ENCODE results near the gene ADAM8. TPM values are rescaled to one million over a fixed set of nuclear protein-coding genes. Genes with fewer than 3 reads are reported as not detected.

The ADAM8 gene
- 1 to 10 TPM; 3.4 to 4.6 TPM for total RNA-seq

DNA sequence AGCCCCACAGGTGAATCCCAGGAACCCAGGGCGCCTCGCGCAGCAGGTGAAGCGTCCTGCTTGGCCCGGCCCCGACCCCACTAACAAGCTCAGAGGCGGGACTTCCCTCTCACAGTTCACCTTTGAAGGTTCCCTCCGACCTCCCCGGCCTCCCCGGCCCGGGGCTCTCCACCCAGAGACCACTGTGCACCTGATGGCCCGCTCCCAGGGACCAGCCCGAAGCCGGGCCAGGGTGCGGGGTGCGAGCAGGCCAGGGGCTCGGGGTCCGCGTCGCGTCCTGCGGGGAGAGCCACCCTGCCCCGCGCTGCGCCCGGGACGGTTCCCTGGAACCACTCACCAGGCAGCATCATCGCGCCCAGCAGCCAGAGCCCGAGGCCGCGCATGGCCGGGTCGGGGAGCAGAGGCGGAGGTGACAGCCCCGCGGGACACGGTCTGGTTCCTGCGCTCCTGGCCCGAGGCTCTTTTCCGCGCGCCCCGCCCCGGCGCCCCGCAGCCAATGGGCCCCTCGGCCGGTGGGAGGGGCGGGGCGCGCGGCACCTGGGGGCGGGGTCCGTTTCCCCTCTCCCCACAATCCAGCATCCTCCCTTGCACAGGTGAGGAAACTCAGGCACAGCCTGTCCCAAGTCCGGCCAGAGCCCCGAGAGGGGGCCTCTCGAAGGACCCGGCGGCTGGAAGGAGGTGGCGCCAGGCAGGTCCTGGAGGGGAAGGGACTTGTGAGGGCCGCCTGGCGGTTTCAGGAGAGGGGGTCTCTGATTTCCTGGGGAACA, at the start of gene ADAM8:
TSS of gene ADAM8 (minus strand) at position 434 of the 767 bp plus-strand sequence. CDS start at position 383, 51 bp downstream.
- no peaks in the 10 kb centered on the region for H3K27me3 ChIP-seq
- peak within 1 kb of the TSS in 2 of 4 donors; percentile 67 to 84 for H3K27ac ChIP-seq
- H3K9me3 ChIP-seq, result no peaks in the 10 kb centered on the region
- TF ChIP-seq CTCF (IDR thresholded peaks at IDR 0.05) (no peak), POLR2A (IDR thresholded peaks at IDR 0.05) (no peak)
- H3K4me1 ChIP-seq, result peaks cover 38% of the 10 kb centered on the region
- peaks cover 0 to 2% of the 10 kb centered on the region in 2 donors for H3K36me3 ChIP-seq (replicated peaks in 1 of 2; ENCODE audit: insufficient read depth in 1 of 2, low read depth in 2 of 2)
- ATAC-seq (no peak), DNase-seq (peak in 3 of 4 donors; percentile 33 to 44 (median 35))
- no peak within 1 kb of the TSS for H3K4me3 ChIP-seq
- WGBS, 2 donors, result 12 to 54% methylated on average over 15 to 59 of the region's 63 CpGs
- intact Hi-C loops (cut with DNase I), result no loop called here

- no peak overlapping the region for H3K4me3 ChIP-seq
- TF ChIP-seq CTCF (IDR thresholded peaks at IDR 0.05) (no peak), POLR2A (IDR thresholded peaks at IDR 0.05) (no peak)
- no peak for ATAC-seq
- DNase-seq, result no peak
- H3K9me3 ChIP-seq, result no peaks in the 10 kb centered on the region
- intact Hi-C loops (cut with DNase I), result no loop called here
- no peak overlapping the region for H3K27ac ChIP-seq
- 34 to 38% methylated on average over 8 to 9 of the region's 9 CpGs for WGBS, 2 donors
- H3K36me3 ChIP-seq (replicated peaks in 1 of 2; ENCODE audit: insufficient read depth in 1 of 2, low read depth in 2 of 2), result no peaks in the 10 kb centered on the region
- H3K27me3 ChIP-seq, result peaks cover 0 to 32% of the 10 kb centered on the region in 2 donors
- peaks cover 29% of the 10 kb centered on the region for H3K4me1 ChIP-seq
These were observed 49.5 kb upstream of the ADAM8 start for GRCh38 chr10:133326223-133326551.

GRCh38 chr10:133325440-133326222, 49.0 kb upstream of the ADAM8 start:
- ATAC-seq, result no peak
- no peak for DNase-seq
- WGBS, 2 donors, result 0 to 4% methylated on average over 42 to 46 of the region's 91 CpGs
- Histone ChIP-seq H3K27ac (no peak overlapping the region), H3K4me1 (peaks cover 29% of the 10 kb centered on the region), H3K36me3 (replicated peaks in 1 of 2; ENCODE audit: insufficient read depth in 1 of 2, low read depth in 2 of 2) (no peaks in the 10 kb centered on the region), H3K27me3 (peaks cover 0 to 32% of the 10 kb centered on the region in 2 donors), H3K9me3 (no peaks in the 10 kb centered on the region), H3K4me3 (no peak overlapping the region)
- TF ChIP-seq CTCF (IDR thresholded peaks at IDR 0.05) (no peak), POLR2A (IDR thresholded peaks at IDR 0.05) (no peak)
- intact Hi-C loops (cut with DNase I), result no loop called here

DNA sequence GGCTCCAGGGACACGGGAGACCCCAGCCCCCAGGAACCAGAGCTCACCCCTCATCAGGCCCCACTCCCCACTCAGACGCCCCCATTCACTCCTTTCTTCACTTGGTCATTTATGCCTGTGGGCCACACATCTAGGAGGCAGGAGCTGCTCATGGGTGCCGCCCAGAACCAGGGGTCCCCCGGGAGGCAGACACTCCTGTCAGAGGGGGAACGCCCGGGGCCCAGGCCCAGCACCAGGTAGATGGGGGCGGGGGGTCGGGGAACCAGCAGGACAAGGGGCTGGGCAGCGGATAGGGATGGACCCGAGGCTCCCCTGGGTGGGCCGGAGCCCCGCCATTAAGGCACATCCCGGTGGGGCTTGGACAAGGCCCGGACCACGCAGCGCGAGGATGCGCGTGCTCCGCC, 48.2 kb upstream of the ADAM8 start:
- H3K36me3 ChIP-seq (replicated peaks in 1 of 2; ENCODE audit: insufficient read depth in 1 of 2, low read depth in 2 of 2), result no peaks in the 10 kb centered on the region
- DNase-seq, result no peak
- H3K27me3 ChIP-seq, result peaks cover 0 to 32% of the 10 kb centered on the region in 2 donors
- 12 to 17% methylated on average over 16 to 19 of the region's 20 CpGs for WGBS, 2 donors
- intact Hi-C loops (cut with DNase I), result no loop called here
- ATAC-seq, result no peak
- peaks cover 27% of the 10 kb centered on the region for H3K4me1 ChIP-seq
- H3K4me3 ChIP-seq, result no peak overlapping the region
- no peak for TF ChIP-seq POLR2A (IDR thresholded peaks at IDR 0.05)
- TF ChIP-seq CTCF (IDR thresholded peaks at IDR 0.05), result no peak
- no peaks in the 10 kb centered on the region for H3K9me3 ChIP-seq
- no peak overlapping the region for H3K27ac ChIP-seq

All from body of pancreas (tissue), 4 donors.